Lung (tissue), 12 donors: ENCODE results near the gene HSD11B1. TPM values are rescaled to one million over a fixed set of nuclear protein-coding genes. Genes with fewer than 3 reads are reported as not detected.

Experiments
- ATAC-seq: fragments of 200-7000 bp; cut with Tn5 transposase; one replicate; pipeline ENCODE4 v1.9.1; 2020; ENCODE audit warnings: moderate number of reproducible peaks; ENCODE audit not compliant: insufficient read depth, low FRiP score
- DNase-seq, 3 donors: peaks; one replicate each; pipeline ENCODE4 v3.0.0-alpha.2; 2013 to 2017
- H3K27ac ChIP-seq, 2 donors: one replicate each; pipeline ENCODE4 v1.5.1; 2013; ENCODE audit warnings: mild to moderate bottlenecking in 2 of 2, moderate library complexity in 2 of 2, control low read depth in 1 of 2, inconsistent platforms in 1 of 2, low read depth in 1 of 2, low read length in 1 of 2
- H3K27me3 ChIP-seq, 3 donors: one replicate each; pipeline ENCODE4 v1.5.1; 2013; ENCODE audit warnings: low read length in 2 of 3; ENCODE audit not compliant: control insufficient read depth in 3 of 3, insufficient read depth in 3 of 3
- H3K36me3 ChIP-seq, 4 donors: one replicate each; pipeline ENCODE4 v1.5.1; 2013; ENCODE audit warnings: low read length in 4 of 4, mild to moderate bottlenecking in 1 of 4, moderate library complexity in 1 of 4; ENCODE audit not compliant: control insufficient read depth in 4 of 4, insufficient read depth in 4 of 4
- H3K4me1 ChIP-seq, 5 donors: one replicate each; pipeline ENCODE4 v1.5.1; 2013; ENCODE audit warnings: low read length in 5 of 5, mild to moderate bottlenecking in 2 of 5, moderate library complexity in 1 of 5; ENCODE audit not compliant: control insufficient read depth in 5 of 5, insufficient read depth in 5 of 5
- H3K4me3 ChIP-seq: one replicate; pipeline ENCODE4 v1.5.1; 2013; ENCODE audit warnings: mild to moderate bottlenecking, control low read depth, moderate library complexity
- H3K9ac ChIP-seq, 2 donors: one replicate each; pipeline ENCODE4 v1.5.1; 2013; ENCODE audit warnings: low read length in 2 of 2, control low read depth in 1 of 2; ENCODE audit not compliant: insufficient read depth in 1 of 2
- H3K9me3 ChIP-seq, 4 donors: one replicate each; pipeline ENCODE4 v1.5.1; 2013; ENCODE audit warnings: low read length in 3 of 4, mild to moderate bottlenecking in 1 of 4, moderate library complexity in 1 of 4; ENCODE audit not compliant: control insufficient read depth in 4 of 4, insufficient read depth in 3 of 4
- CTCF ChIP-seq: IDR thresholded peaks from 2 replicates; pipeline ENCODE4 v1.5.1; 2012; ENCODE audit warnings: mild to moderate bottlenecking; ENCODE audit errors: control extremely low read depth, extremely low read depth
- WGBS, 2 donors: extraction: QIAGEN DNeasy Blood & Tissue Kit; methylation state at CpG; one replicate each; pipeline ENCODE4 v1.1.7; 2013; 5-methylcytosine and 5-hydroxymethylcytosine counted together
- polyA plus RNA-seq, 2 donors: library from polyadenylated mRNA; stranded (reverse); fragments of 200-250 nt; gene quantifications; one replicate each; pipeline ENCODE4 v1.2.1, GENCODE V29; 2013
- total RNA-seq, 2 donors: library from RNA; depleted of rRNA in 1 of 2; stranded (reverse); fragments of >200 nt in 1 of 2; gene quantifications; one replicate each; pipeline ENCODE4 v1.2.1, GENCODE V29; 2014 to 2021
- donor health status: control.
- donor health status: control.
- donor health status: Bipolar disorder and iron deficiency.
- donor health status: healthy.
- donor health status: DM: yes; HTN: yes; CAD: no.

Gene HSD11B1
- total and polyA plus RNA-seq, 4 donors, result 6.5 to 74.6 (median 25.4) TPM

- DNase-seq, result no peak
- WGBS, 2 donors, result 93 to 94% methylated on average over 3 of the region's 3 CpGs
- TF ChIP-seq CTCF, result no peak
Measured at GRCh38 chr1:209723265-209723664, 18.6 kb downstream of the HSD11B1 start.

GRCh38 chr1:209723756-209724693 lies 19.4 kb downstream of the HSD11B1 start:
- no peak for ATAC-seq
- no peaks in the 10 kb centered on the region for H3K27me3 ChIP-seq
- no peak for DNase-seq
- 62 to 80% methylated on average over 3 of the region's 3 CpGs for WGBS, 2 donors
- peaks cover 0 to 2% (median 0%) of the 10 kb centered on the region in 4 donors for H3K36me3 ChIP-seq
- no peak overlapping the region for H3K9ac ChIP-seq
- no peak for TF ChIP-seq CTCF
- no peak overlapping the region for H3K27ac ChIP-seq
- H3K4me1 ChIP-seq, result peaks cover 0 to 14% (median 0%) of the 10 kb centered on the region in 5 donors
- H3K4me3 ChIP-seq, result no peak overlapping the region
- H3K9me3 ChIP-seq, result no peaks in the 10 kb centered on the region

More at GRCh38 chr1:209723265-209723664, 18.6 kb downstream of the HSD11B1 start:
- H3K27me3 ChIP-seq, result no peaks in the 10 kb centered on the region
- H3K36me3 ChIP-seq, result peaks cover 0 to 2% (median 0%) of the 10 kb centered on the region in 4 donors
- peaks cover 0 to 11% (median 0%) of the 10 kb centered on the region in 5 donors for H3K4me1 ChIP-seq
- H3K9ac ChIP-seq, result no peak overlapping the region
- H3K9me3 ChIP-seq, result no peaks in the 10 kb centered on the region
- H3K27ac ChIP-seq, result no peak overlapping the region
- H3K4me3 ChIP-seq, result no peak overlapping the region
- no peak for ATAC-seq

- Histone ChIP-seq H3K4me3 (no peak overlapping the region), H3K9ac (no peak overlapping the region), H3K27me3 (no peaks in the 10 kb centered on the region), H3K36me3 (no peaks in the 10 kb centered on the region), H3K27ac (peak overlapping the region in 1 of 2 donors; percentile 9), H3K4me1 (peaks cover 0 to 11% (median 0%) of the 10 kb centered on the region in 5 donors), H3K9me3 (no peaks in the 10 kb centered on the region)
- no peak for TF ChIP-seq CTCF
- WGBS, 2 donors, result 80 to 91% methylated on average over 2 of the region's 2 CpGs
- DNase-seq (no peak), ATAC-seq (no peak)
Measured at GRCh38 chr1:209727286-209727685, 22.6 kb downstream of the HSD11B1 start.
